22Rv1 (cell line): ENCODE measurements around the gene GID8.

Experiments used
- ZFX ChIP-seq: fragments of 450-650 bp; IDR thresholded peaks from 2 replicates; pipeline ENCODE4 v1.6.1; 2017; ENCODE audit warnings: antibody characterized with exemption, borderline replicate concordance
- TF ChIP-seq, protein P1 (sequence below): fragments of 450-650 bp; IDR thresholded peaks from 2 replicates; pipeline ENCODE4 v1.5.1; 2017; ENCODE audit warnings: mild to moderate bottlenecking

DNA sequence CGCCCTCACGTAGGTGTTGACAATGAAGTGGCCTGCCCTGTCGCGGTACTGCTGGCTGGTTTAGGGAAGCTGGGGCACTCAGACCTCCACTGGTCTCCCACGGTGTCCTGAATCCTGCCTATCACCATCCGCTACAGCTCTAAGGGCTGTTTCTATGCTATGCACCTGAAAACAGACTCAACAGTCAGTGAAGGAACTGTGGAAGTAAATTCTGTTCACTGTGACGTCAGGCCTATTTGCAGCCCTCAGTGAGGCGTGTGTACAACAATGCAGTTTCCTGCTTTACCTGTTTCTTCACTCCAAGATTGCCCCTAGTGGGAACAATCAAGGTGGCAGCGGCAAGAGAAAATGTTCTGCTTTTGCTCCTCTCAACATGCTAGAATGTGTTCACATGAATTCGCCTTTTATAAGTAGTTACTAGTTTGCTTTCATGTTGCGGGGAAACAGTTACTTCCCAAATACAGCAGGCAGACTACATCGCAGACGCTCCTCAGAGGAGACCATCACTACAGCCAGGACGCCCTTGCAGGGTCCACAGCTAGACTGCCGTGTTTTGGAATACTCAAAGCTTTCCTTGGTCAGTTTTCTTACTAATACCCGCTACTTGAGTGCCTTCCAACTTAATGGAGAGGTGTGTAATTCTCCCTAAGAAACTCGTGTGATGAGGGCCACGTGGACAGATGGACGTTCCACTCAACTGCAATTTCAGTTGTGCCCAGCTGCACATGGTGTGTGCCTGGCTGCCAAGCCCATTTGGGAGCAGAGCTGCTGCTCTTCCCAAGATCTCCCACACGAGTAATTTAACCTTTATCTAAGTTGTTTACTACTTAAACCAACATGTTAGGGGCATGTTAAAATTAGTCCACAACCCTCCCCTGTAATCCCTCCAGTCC, 37.0 kb upstream of the GID8 start:
- TF ChIP-seq, protein P1, sequence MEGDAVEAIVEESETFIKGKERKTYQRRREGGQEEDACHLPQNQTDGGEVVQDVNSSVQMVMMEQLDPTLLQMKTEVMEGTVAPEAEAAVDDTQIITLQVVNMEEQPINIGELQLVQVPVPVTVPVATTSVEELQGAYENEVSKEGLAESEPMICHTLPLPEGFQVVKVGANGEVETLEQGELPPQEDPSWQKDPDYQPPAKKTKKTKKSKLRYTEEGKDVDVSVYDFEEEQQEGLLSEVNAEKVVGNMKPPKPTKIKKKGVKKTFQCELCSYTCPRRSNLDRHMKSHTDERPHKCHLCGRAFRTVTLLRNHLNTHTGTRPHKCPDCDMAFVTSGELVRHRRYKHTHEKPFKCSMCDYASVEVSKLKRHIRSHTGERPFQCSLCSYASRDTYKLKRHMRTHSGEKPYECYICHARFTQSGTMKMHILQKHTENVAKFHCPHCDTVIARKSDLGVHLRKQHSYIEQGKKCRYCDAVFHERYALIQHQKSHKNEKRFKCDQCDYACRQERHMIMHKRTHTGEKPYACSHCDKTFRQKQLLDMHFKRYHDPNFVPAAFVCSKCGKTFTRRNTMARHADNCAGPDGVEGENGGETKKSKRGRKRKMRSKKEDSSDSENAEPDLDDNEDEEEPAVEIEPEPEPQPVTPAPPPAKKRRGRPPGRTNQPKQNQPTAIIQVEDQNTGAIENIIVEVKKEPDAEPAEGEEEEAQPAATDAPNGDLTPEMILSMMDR, result peak; percentile 15; the same call in 1 of the 2 replicates
- TF ChIP-seq ZFX, result no peak
